C1 segment of cervical spinal cord (tissue), 14 donors: ENCODE results near the gene VPS4A.
"Not testable (repeated sequence)": the region's sequence is repeated elsewhere in the genome, so short reads cannot be mapped to it uniquely, and the experiment has no call there.

Source experiments
- DNase-seq, 14 donors: peaks; one replicate each; lab custom pipeline; 2025; lab: John Stamatoyannopoulos, UW

The VPS4A gene

GRCh38 chr16:69327585-69328310, 16.6 kb downstream of the VPS4A start:
- DNase-seq: no peak

- peak in 1 of 14 donors; percentile 7 for DNase-seq
Observed at GRCh38 chr16:69328854-69329316, 17.7 kb downstream of the VPS4A start.

GRCh38 chr16:69329369-69330285, 18.5 kb downstream of the VPS4A start:
- peak in 2 of 14 donors; percentile 12 to 59 for DNase-seq

- DNase-seq: peak; percentile 52 to 95 (median 89)
Observed at GRCh38 chr16:69330286-69331109, 19.3 kb downstream of the VPS4A start, which contains the start of gene PDF. TSS of gene PDF (minus strand) at chr16:69330588. CDS start at chr16:69330570, 18 bp downstream.

GRCh38 chr16:69334696-69335095, 23.5 kb downstream of the VPS4A start:
- DNase-seq: no peak

- DNase-seq: no peak
Observed at GRCh38 chr16:69338557-69339288, 27.6 kb downstream of the VPS4A start.

GRCh38 chr16:69339289-69340094, 28.3 kb downstream of the VPS4A start, which contains the start of the genes COG8 and NIP7:
TSS of gene COG8 (minus strand) at chr16:69339564. CDS start at chr16:69339552, 12 bp downstream.
TSS of gene NIP7 (plus strand) at chr16:69339772. CDS start at chr16:69339830, 58 bp downstream.
- peak; percentile 46 to 96 (median 92) for DNase-seq

GRCh38 chr16:69340095-69340644, 29.0 kb downstream of the VPS4A start:
- no peak for DNase-seq

GRCh38 chr16:69344171-69344570, 33.0 kb downstream of the VPS4A start:
- DNase-seq: no peak

- no peak for DNase-seq
Observed at GRCh38 chr16:69345923-69346322, 34.8 kb downstream of the VPS4A start.

- DNase-seq: no peak
Observed at GRCh38 chr16:69346683-69347082, 35.5 kb downstream of the VPS4A start.

GRCh38 chr16:69348222-69348621, 37.1 kb downstream of the VPS4A start:
- DNase-seq: no peak

GRCh38 chr16:69349536-69349935, 38.4 kb downstream of the VPS4A start:
- no peak for DNase-seq

GRCh38 chr16:69350536-69351133, 39.5 kb downstream of the VPS4A start:
- DNase-seq: no peak

GRCh38 chr16:69351309-69352027, 40.3 kb downstream of the VPS4A start, which contains the start of gene TMED6:
TSS of gene TMED6 (minus strand) at chr16:69351786. CDS start at chr16:69351753, 33 bp downstream.
- no peak for DNase-seq

GRCh38 chr16:69360070-69360469, 48.9 kb downstream of the VPS4A start:
- DNase-seq: not testable (repeated sequence)

- no peak for DNase-seq
Observed at GRCh38 chr16:69363281-69363717, 52.1 kb downstream of the VPS4A start.

- no peak for DNase-seq
Observed at GRCh38 chr16:69364088-69364487, 52.9 kb downstream of the VPS4A start.
